ENCODE measurements around the gene CFDP1.

DNA sequence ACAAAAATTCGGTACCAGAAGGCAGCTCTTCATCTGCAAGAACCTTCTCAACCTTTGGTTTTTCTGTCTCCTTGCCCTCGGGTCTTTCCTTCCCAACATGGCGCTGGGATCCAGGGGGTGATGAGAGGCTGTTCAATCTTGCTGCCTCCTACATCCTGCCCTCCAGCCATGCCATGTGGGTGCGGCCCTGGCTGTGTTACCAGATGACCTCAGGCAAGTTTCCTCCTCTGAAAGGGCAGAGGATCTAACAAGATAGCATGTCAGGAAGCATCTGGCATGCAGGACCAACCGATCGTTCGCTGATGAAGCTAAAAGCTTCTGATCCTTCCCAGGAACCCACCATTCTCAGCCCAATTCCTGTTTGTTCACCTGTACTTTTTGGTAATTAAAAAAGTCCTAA, 145.1 kb downstream of the CFDP1 start:
- no peak for TF ChIP-seq EZH2 (IDR thresholded peaks at IDR 0.05; ENCODE audit: low read length)
- TF ChIP-seq CTCF (optimal IDR thresholded peaks at IDR 0.05 in 1 of 3, IDR thresholded peaks at IDR 0.05 in 1 of 3, conservative IDR thresholded peaks at IDR 0.05 in 1 of 3; ENCODE audit: extremely low read depth in 1 of 3, insufficient read depth in 2 of 3, low read length in 3 of 3), result no peak

Measured in keratinocyte (primary cell).